HG02981 (cell line): ENCODE data around the gene PNPLA3.

Source experiments
- ATAC-seq: cut with Tn5 transposase; IDR thresholded peaks from one replicate; pipeline ENCODE4 v1.9.1; 2021; ENCODE audit warnings: mild to moderate bottlenecking, moderate library complexity; ENCODE audit not compliant: unreplicated experiment

The PNPLA3 gene

GRCh38 chr22:43991316-43992020 lies 67.9 kb downstream of the PNPLA3 start:
- no peak for ATAC-seq

- no peak for ATAC-seq
Measured at GRCh38 chr22:43992331-43992821, 68.8 kb downstream of the PNPLA3 start.

GRCh38 chr22:43993072-43993760 lies 69.6 kb downstream of the PNPLA3 start:
- ATAC-seq, result no peak

GRCh38 chr22:43994006-43994405 lies 70.4 kb downstream of the PNPLA3 start:
- no peak for ATAC-seq

GRCh38 chr22:43994416-43994815 lies 70.8 kb downstream of the PNPLA3 start:
- ATAC-seq, result no peak

GRCh38 chr22:43995057-43995685 lies 71.6 kb downstream of the PNPLA3 start:
- no peak for ATAC-seq

- no peak for ATAC-seq
Measured at GRCh38 chr22:43995798-43996169, 72.2 kb downstream of the PNPLA3 start.

- ATAC-seq, result no peak
Measured at GRCh38 chr22:43996170-43996980, 72.8 kb downstream of the PNPLA3 start.

- ATAC-seq, result no peak
Measured at GRCh38 chr22:43996981-43997265, 73.3 kb downstream of the PNPLA3 start.
